ENCODE results near the gene MEFV. TPM values are rescaled to one million over a fixed set of nuclear protein-coding genes. Genes with fewer than 3 reads are reported as not detected.

The MEFV gene, protein sequence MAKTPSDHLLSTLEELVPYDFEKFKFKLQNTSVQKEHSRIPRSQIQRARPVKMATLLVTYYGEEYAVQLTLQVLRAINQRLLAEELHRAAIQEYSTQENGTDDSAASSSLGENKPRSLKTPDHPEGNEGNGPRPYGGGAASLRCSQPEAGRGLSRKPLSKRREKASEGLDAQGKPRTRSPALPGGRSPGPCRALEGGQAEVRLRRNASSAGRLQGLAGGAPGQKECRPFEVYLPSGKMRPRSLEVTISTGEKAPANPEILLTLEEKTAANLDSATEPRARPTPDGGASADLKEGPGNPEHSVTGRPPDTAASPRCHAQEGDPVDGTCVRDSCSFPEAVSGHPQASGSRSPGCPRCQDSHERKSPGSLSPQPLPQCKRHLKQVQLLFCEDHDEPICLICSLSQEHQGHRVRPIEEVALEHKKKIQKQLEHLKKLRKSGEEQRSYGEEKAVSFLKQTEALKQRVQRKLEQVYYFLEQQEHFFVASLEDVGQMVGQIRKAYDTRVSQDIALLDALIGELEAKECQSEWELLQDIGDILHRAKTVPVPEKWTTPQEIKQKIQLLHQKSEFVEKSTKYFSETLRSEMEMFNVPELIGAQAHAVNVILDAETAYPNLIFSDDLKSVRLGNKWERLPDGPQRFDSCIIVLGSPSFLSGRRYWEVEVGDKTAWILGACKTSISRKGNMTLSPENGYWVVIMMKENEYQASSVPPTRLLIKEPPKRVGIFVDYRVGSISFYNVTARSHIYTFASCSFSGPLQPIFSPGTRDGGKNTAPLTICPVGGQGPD
- total RNA-seq: 1 to 10 TPM in 2 of 4 donors, under 1 TPM in 2; 0.80 to 3.3 (median 1.8) TPM

- intact Hi-C loops (cut with DNase I; ENCODE audit: low total_unique reads): no loop called here
- TF ChIP-seq POLR2A (IDR thresholded peaks at IDR 0.05): no peak
- TF ChIP-seq, protein P1, sequence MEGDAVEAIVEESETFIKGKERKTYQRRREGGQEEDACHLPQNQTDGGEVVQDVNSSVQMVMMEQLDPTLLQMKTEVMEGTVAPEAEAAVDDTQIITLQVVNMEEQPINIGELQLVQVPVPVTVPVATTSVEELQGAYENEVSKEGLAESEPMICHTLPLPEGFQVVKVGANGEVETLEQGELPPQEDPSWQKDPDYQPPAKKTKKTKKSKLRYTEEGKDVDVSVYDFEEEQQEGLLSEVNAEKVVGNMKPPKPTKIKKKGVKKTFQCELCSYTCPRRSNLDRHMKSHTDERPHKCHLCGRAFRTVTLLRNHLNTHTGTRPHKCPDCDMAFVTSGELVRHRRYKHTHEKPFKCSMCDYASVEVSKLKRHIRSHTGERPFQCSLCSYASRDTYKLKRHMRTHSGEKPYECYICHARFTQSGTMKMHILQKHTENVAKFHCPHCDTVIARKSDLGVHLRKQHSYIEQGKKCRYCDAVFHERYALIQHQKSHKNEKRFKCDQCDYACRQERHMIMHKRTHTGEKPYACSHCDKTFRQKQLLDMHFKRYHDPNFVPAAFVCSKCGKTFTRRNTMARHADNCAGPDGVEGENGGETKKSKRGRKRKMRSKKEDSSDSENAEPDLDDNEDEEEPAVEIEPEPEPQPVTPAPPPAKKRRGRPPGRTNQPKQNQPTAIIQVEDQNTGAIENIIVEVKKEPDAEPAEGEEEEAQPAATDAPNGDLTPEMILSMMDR (IDR thresholded peaks at IDR 0.05): no peak
- peak within 1 kb of the TSS; percentile 2 for H3K4me3 ChIP-seq (ENCODE audit: low read depth, poor library complexity, severe bottlenecking)
- 74 to 85% methylated on average over 13 to 14 of the region's 14 CpGs for WGBS, 2 donors
- peak in 1 of 2 donors; percentile 28 for DNase-seq (ENCODE audit: low spot score in 2 of 2)
These were observed at the start of gene MEFV for GRCh38 chr16:3256146-3256865. Gene MEFV, minus strand, starts transcription at chr16:3256633. Its CDS starts 46 bp downstream, at chr16:3256587.

GRCh38 chr16:3306078-3306477 lies 49.6 kb upstream of the MEFV start:
- 57 to 69% methylated on average over 11 of the region's 11 CpGs for WGBS, 2 donors
- intact Hi-C loops (cut with DNase I; ENCODE audit: low total_unique reads): loop anchor here (10.0 kb wide), 1 partner anchor 99 kb away; the partner anchor contains the start of genes ZNF174 and ZSCAN32
- TF ChIP-seq, protein P1 (IDR thresholded peaks at IDR 0.05): no peak
- no peak for TF ChIP-seq POLR2A (IDR thresholded peaks at IDR 0.05)

DNA sequence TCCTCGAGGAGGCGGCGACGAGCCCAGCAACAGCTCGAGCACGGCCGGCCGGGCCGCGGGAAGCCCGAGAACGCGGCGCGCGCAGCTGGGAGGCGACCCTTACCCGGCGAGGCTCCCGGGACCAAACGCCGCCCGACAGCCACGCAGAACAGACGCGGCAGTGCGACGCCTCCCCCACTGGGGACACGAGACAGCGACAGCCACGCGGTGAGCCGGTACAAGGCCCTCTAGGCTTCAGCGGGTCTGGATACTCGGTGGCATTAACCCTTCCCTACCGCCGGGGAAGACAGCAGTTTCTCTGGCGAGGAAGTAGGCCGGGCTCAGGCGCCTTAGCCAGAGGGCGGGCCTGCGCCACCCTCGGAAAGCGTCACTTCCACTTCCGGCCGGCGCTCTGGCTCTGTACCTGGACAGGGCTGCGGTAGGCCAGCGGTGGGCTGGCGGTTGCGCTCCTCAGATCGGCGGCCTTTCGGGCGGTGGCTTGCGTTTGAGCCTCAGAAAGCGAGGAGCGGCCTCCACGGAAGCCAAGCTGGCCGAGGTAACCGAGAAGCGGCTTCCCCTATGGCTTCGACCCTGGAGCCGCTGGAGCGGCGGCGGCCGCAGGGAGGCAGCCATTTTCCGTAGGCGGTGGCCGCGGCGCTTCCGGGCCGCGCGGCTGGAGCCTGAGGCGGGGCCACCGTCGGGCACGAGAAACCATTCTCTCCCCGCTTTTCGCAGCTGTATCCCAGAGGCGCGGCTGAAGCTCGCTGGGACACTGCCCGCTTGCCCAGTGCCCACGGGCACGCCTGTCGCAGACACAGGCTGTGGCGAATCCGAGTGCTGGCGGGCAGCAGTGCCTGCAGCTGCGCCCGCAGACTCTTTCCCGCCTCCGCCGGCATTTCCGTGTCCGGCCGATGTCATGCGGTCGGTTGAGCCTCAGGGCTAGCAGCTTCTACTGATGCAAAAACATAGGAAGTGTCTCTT lies 49.0 kb upstream of the MEFV start, which contains the start of the genes TIGD7 and ZNF75A:
Gene TIGD7 (minus strand): TSS at position 322 of the 960 bp plus-strand sequence. CDS start 4,816 bp downstream, outside the sequence.
Gene ZNF75A (plus strand): TSS at position 389 of the 960 bp plus-strand sequence. CDS start 2,932 bp downstream, outside the sequence.
- TF ChIP-seq POLR2A (IDR thresholded peaks at IDR 0.05): peak in 1 of 2 donors; percentile 13
- TF ChIP-seq, protein P1 (IDR thresholded peaks at IDR 0.05): no peak
- 4 to 5% methylated on average over 41 to 81 of the region's 103 CpGs for WGBS, 2 donors
- H3K4me3 ChIP-seq (ENCODE audit: low read depth, poor library complexity, severe bottlenecking): peak within 1 kb of the TSS; percentile 48
- intact Hi-C loops (cut with DNase I; ENCODE audit: low total_unique reads): loop anchor here (10.0 kb wide), 1 partner anchor 99 kb away; the partner anchor contains the start of genes ZNF174 and ZSCAN32
- DNase-seq (ENCODE audit: low spot score in 2 of 2): peak; percentile 60 to 95

More at GRCh38 chr16:3306078-3306477, 49.6 kb upstream of the MEFV start:
- peak overlapping the region; percentile 48 for H3K4me3 ChIP-seq (ENCODE audit: low read depth, poor library complexity, severe bottlenecking)
- no peak for DNase-seq (ENCODE audit: low spot score in 2 of 2)

DNA sequence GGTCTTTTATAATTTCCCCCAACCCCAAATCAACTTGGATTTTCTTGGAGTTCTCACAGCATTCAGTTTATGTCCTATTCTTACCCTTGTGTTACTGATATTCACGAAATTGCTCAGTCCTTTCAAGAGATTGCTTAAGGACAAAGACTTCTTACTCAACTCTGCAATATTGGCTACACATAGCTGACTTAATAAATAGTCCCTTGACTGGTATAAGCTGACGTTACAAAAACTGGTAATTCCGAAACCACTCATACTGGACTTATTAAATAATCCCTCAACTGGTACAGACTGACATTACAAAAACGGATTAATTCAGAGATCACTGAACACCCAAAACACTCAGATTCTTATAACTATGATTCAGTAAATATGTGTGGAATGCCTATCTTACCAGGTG lies 47.9 kb upstream of the MEFV start:
- WGBS, 2 donors: 68 to 69% methylated on average over 4 of the region's 4 CpGs
- peak overlapping the region; percentile 48 for H3K4me3 ChIP-seq (ENCODE audit: low read depth, poor library complexity, severe bottlenecking)
- TF ChIP-seq, protein P1 (IDR thresholded peaks at IDR 0.05): no peak
- no peak for TF ChIP-seq POLR2A (IDR thresholded peaks at IDR 0.05)
- DNase-seq (ENCODE audit: low spot score in 2 of 2): no peak
- intact Hi-C loops (cut with DNase I; ENCODE audit: low total_unique reads): loop anchor here (10.0 kb wide), 1 partner anchor 100 kb away; the partner anchor contains the start of genes ZNF174 and ZSCAN32

All from lower leg skin (tissue), 4 donors.